HG03520 (cell line): ENCODE data around the gene XRCC1.
A peak's percentile ranks its signal among the peaks of the same experiment; 100 is the strongest.
"Not testable (repeated sequence)": the region's sequence is repeated elsewhere in the genome, so short reads cannot be mapped to it uniquely, and the experiment has no call there.

Experiments used
- ATAC-seq: cut with Tn5 transposase; IDR thresholded peaks from one replicate; pipeline ENCODE4 v1.9.1; 2021; ENCODE audit warnings: mild to moderate bottlenecking, moderate library complexity; ENCODE audit not compliant: unreplicated experiment

Gene XRCC1

GRCh38 chr19:43523696-43524095, 51.6 kb downstream of the XRCC1 start:
- ATAC-seq: not testable (repeated sequence)

GRCh38 chr19:43522929-43523328, 52.4 kb downstream of the XRCC1 start:
- no peak for ATAC-seq

GRCh38 chr19:43519436-43520088, 55.8 kb downstream of the XRCC1 start:
- ATAC-seq: no peak

GRCh38 chr19:43518051-43518450, 57.3 kb downstream of the XRCC1 start:
- ATAC-seq: no peak

- not testable (repeated sequence) for ATAC-seq
Observed at GRCh38 chr19:43512399-43512798, 62.9 kb downstream of the XRCC1 start.

- no peak for ATAC-seq
Observed at GRCh38 chr19:43511324-43511723, 64.0 kb downstream of the XRCC1 start.

GRCh38 chr19:43510713-43511112, 64.6 kb downstream of the XRCC1 start:
- no peak for ATAC-seq

GRCh38 chr19:43507880-43508279, 67.4 kb downstream of the XRCC1 start:
- ATAC-seq: no peak

GRCh38 chr19:43506629-43507028, 68.7 kb downstream of the XRCC1 start:
- no peak for ATAC-seq

- ATAC-seq: no peak
Observed at GRCh38 chr19:43505941-43506340, 69.4 kb downstream of the XRCC1 start.

- ATAC-seq: no peak
Observed at GRCh38 chr19:43505186-43505456, 70.2 kb downstream of the XRCC1 start.

- peak; percentile 10 for ATAC-seq
Observed at GRCh38 chr19:43504426-43505185, 70.7 kb downstream of the XRCC1 start, which contains the start of gene PHLDB3. PHLDB3 (minus strand) TSS chr19:43504746; CDS start chr19:43504118, 628 bp downstream.

- ATAC-seq: peak; percentile 83
Observed at GRCh38 chr19:43503501-43504425, 71.6 kb downstream of the XRCC1 start.

GRCh38 chr19:43502419-43502976, 72.8 kb downstream of the XRCC1 start:
- no peak for ATAC-seq

- ATAC-seq: no peak
Observed at GRCh38 chr19:43501661-43502418, 73.5 kb downstream of the XRCC1 start.

GRCh38 chr19:43499042-43499441, 76.3 kb downstream of the XRCC1 start:
- ATAC-seq: no peak

GRCh38 chr19:43498233-43498842, 77.0 kb downstream of the XRCC1 start:
- ATAC-seq: no peak

- no peak for ATAC-seq
Observed at GRCh38 chr19:43496960-43497359, 78.4 kb downstream of the XRCC1 start.

- no peak for ATAC-seq
Observed at GRCh38 chr19:43495082-43495481, 80.2 kb downstream of the XRCC1 start.
